PC-3 (cell line): ENCODE results near the gene WDR3. TPM values are rescaled to one million over a fixed set of nuclear protein-coding genes. Genes with fewer than 3 reads are reported as not detected.

Experiments used
- ATAC-seq: fragments of 200-7000 bp; cut with Tn5 transposase; 2 replicates; pipeline ENCODE4 v1.9.1; 2020; ENCODE audit warnings: mild to moderate bottlenecking, moderate library complexity
- BruUV-seq: library from RNA; stranded (reverse); fragments of 400-500 nt; replicated peaks from 2 replicates; lab custom pipeline; 2021; lab: Mats Ljungman, UMichigan
- CTCF ChIA-PET: fragments of 300-600 bp; sonication (Branson Sonifier 250); formaldehyde crosslinking; loops from one replicate; lab custom pipeline; 2022; ENCODE audit warnings: antibody characterized with exemption; lab: Charles Lee
- POLR2A ChIA-PET: fragments of 300-600 bp; sonication (Branson Sonifier 250); formaldehyde crosslinking; loops from one replicate; lab custom pipeline; 2022; ENCODE audit warnings: antibody characterized with exemption; ENCODE audit not compliant: unreplicated experiment; lab: Charles Lee
- DNase-seq: peaks from one replicate; pipeline ENCODE4 v3.0.0-alpha.2; 2015
- H2AFZ ChIP-seq: fragments of 300-600 bp; sonication (generic); 2 replicates; pipeline ENCODE4 v1.6.0; 2016; ENCODE audit warnings: antibody characterized with exemption, low read length
- H3F3A ChIP-seq: fragments of 300-600 bp; sonication (generic); one replicate; pipeline ENCODE4 v1.6.0; 2017; ENCODE audit warnings: antibody characterized with exemption, low read length, control low read depth, mild to moderate bottlenecking; ENCODE audit not compliant: unreplicated experiment
- H3K27ac ChIP-seq: fragments of 300-600 bp; sonication (generic); 2 replicates; pipeline ENCODE4 v1.5.1; 2016; ENCODE audit warnings: mild to moderate bottlenecking, low read length
- H3K27me3 ChIP-seq: fragments of 300-600 bp; sonication (generic); 2 replicates; pipeline ENCODE4 v1.6.1; 2016; ENCODE audit warnings: low read length, mixed read lengths
- H3K36me3 ChIP-seq: fragments of 300-600 bp; sonication (generic); 2 replicates; pipeline ENCODE4 v1.6.1; 2016; ENCODE audit warnings: low read depth, mixed run types, low read length, mixed read lengths
- H3K4me1 ChIP-seq: fragments of 300-600 bp; sonication (generic); 2 replicates; pipeline ENCODE4 v1.5.1; 2016; ENCODE audit warnings: low read length; ENCODE audit not compliant: insufficient read depth
- H3K4me2 ChIP-seq: fragments of 300-600 bp; sonication (generic); 2 replicates; pipeline ENCODE4 v1.6.0; 2016; ENCODE audit warnings: low read length
- H3K4me3 ChIP-seq: fragments of 300-600 bp; sonication (generic); 2 replicates; pipeline ENCODE4 v1.5.1; 2016; ENCODE audit warnings: mild to moderate bottlenecking, low read length, mixed read lengths
- H3K79me2 ChIP-seq: fragments of 300-600 bp; sonication (generic); 2 replicates; pipeline ENCODE4 v1.6.1; 2017; ENCODE audit warnings: low read length, mixed read lengths
- H3K9ac ChIP-seq: fragments of 300-600 bp; sonication (generic); 2 replicates; pipeline ENCODE4 v1.6.0; 2016; ENCODE audit warnings: mild to moderate bottlenecking, low read length
- H3K9me2 ChIP-seq: fragments of 300-600 bp; sonication (generic); replicated peaks from 2 replicates; pipeline ENCODE4 v1.6.1; 2016; ENCODE audit warnings: mixed run types, low read length, mixed read lengths
- H3K9me3 ChIP-seq: fragments of 300-600 bp; sonication (generic); 2 replicates; pipeline ENCODE4 v1.6.1; 2016; ENCODE audit warnings: low read length, mixed read lengths
- H4K20me1 ChIP-seq: fragments of 300-600 bp; sonication (generic); 2 replicates; pipeline ENCODE4 v1.6.1; 2016; ENCODE audit warnings: low read length, mixed read lengths
- EZH2 ChIP-seq: fragments of 300-600 bp; sonication (generic); IDR thresholded peaks from one replicate; pipeline ENCODE4 v1.6.1; 2017; ENCODE audit warnings: antibody characterized with exemption, mild to moderate bottlenecking, low read length; ENCODE audit not compliant: unreplicated experiment
- EZH2phosphoT487 ChIP-seq: fragments of 300-600 bp; sonication (generic); IDR thresholded peaks from 2 replicates; pipeline ENCODE4 v1.6.1; 2018; ENCODE audit warnings: mild to moderate bottlenecking, antibody characterized with exemption, low read length, borderline replicate concordance
- intact Hi-C: fragments of 100-400 bp; cut with micrococcal nuclease; formaldehyde crosslinking; loops from 2 replicates; pipeline ENCODE4 v1.9.0; 2023
- total RNA-seq: library from RNA; depleted of rRNA; stranded (reverse); fragments of >200 nt; gene quantifications from 2 replicates; pipeline ENCODE4 v1.2.3, GENCODE V29; 2014
- TF ChIP-seq, protein P1 (sequence below): fragments of 300-600 bp; sonication (generic); conservative IDR thresholded peaks from 2 replicates; pipeline ENCODE4 v1.5.1; 2017; ENCODE audit warnings: antibody characterized with exemption, low read depth, mild to moderate bottlenecking, low read length

Gene WDR3
- total RNA-seq, 1 experiment from 2014 or later = 57.8 TPM

DNA sequence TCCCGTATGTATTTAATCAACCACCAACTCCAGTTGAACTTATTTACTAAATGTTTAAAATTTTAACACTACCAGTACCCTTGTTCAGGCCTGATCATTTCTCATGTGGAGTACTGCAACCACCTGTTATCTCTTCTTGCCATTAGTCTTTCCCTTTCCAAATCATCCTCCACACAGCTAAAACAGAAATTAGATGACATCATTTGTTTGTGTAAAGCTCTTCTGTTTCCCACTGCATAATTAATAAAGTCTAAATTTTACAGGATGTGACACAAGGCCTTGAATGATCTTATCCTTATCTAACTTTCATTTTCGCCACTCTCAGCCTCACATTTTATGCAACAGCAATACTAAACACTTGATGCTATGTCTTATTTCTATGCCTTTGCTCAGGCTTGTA lies 24.5 kb upstream of the WDR3 start:
- no peak for TF ChIP-seq EZH2phosphoT487

DNA sequence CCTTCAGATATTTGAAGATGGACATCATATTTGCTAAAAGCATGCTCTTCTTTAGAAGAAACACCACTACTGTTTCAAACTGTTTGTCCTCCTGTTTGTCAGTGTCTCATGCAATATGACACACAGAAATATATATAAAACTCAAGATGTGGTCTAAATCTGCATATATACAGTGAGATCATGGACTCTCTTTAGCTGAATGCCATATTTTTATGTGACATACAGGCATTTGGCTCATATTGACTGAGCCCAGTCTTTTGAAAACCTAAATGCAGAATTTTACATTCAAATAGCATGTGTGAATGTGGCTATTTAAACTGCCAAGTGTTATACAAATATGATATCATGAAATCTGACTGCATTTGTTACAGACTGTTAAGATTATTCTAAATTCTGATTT lies 18.5 kb upstream of the WDR3 start:
- ChIA-PET POLR2A (no interaction called here), CTCF (no interaction called here)
- Histone ChIP-seq H3K4me3 (no peak overlapping the region), H3K4me2 (no peak overlapping the region), H4K20me1 (no peaks in the 10 kb centered on the region), H3K79me2 (no peaks in the 10 kb centered on the region), H3K9me2 (no peaks in the 10 kb centered on the region), H3K9me3 (no peaks in the 10 kb centered on the region), H3F3A (no peaks in the 10 kb centered on the region), H3K4me1 (no peaks in the 10 kb centered on the region), H3K36me3 (peaks cover 30% of the 10 kb centered on the region), H3K27me3 (no peaks in the 10 kb centered on the region), H3K9ac (no peak overlapping the region), H2AFZ (no peak overlapping the region), H3K27ac (no peak overlapping the region)
- intact Hi-C loops = no loop called here
- BruUV-seq = no TSS peak
- DNase-seq (no peak), ATAC-seq (no peak)
- TF ChIP-seq EZH2phosphoT487 (no peak), EZH2 (no peak)
- TF ChIP-seq, protein P1, sequence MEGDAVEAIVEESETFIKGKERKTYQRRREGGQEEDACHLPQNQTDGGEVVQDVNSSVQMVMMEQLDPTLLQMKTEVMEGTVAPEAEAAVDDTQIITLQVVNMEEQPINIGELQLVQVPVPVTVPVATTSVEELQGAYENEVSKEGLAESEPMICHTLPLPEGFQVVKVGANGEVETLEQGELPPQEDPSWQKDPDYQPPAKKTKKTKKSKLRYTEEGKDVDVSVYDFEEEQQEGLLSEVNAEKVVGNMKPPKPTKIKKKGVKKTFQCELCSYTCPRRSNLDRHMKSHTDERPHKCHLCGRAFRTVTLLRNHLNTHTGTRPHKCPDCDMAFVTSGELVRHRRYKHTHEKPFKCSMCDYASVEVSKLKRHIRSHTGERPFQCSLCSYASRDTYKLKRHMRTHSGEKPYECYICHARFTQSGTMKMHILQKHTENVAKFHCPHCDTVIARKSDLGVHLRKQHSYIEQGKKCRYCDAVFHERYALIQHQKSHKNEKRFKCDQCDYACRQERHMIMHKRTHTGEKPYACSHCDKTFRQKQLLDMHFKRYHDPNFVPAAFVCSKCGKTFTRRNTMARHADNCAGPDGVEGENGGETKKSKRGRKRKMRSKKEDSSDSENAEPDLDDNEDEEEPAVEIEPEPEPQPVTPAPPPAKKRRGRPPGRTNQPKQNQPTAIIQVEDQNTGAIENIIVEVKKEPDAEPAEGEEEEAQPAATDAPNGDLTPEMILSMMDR = no peak

More for the DNA sequence above, 24.5 kb upstream of the WDR3 start:
- intact Hi-C loops = no loop called here
- Histone ChIP-seq H4K20me1 (no peaks in the 10 kb centered on the region), H3K27ac (no peak overlapping the region), H3K36me3 (peaks cover 33% of the 10 kb centered on the region), H3F3A (no peaks in the 10 kb centered on the region), H3K4me2 (no peak overlapping the region), H3K4me1 (no peaks in the 10 kb centered on the region), H3K27me3 (no peaks in the 10 kb centered on the region), H2AFZ (no peak overlapping the region), H3K9me3 (no peaks in the 10 kb centered on the region), H3K4me3 (no peak overlapping the region), H3K79me2 (no peaks in the 10 kb centered on the region), H3K9ac (no peak overlapping the region), H3K9me2 (no peaks in the 10 kb centered on the region)
- DNase-seq = no peak
- POLR2A ChIA-PET = interaction anchor here (0.6 kb wide), 1 partner anchor 439 kb away, joined by 3 read pairs; no protein-coding TSS in a partner anchor
- CTCF ChIA-PET = interaction anchor here (0.6 kb wide), 1 partner anchor 1647 kb away, joined by 4 read pairs; no protein-coding TSS in a partner anchor
- no peak for ATAC-seq
- BruUV-seq = no TSS peak

DNA sequence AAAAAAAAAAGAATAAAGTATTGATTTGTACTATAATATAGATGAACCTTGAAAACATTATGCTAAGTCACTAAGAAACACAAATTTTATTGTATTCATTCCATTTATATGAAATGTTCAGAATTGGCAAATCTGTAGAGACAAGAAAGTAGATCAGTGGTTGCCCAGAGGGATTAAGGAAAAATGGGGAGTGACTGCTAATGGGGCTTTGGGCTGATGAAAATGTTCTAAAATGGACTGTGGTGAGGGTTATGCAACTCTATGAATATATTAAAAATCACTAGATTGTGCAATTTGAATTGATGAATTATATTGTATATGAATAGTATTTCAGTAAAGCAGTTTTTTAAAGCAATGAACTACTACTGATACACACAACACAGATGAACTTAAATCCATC lies 10.2 kb upstream of the WDR3 start:
- intact Hi-C loops = no loop called here
- Histone ChIP-seq H3K79me2 (peaks cover 16% of the 10 kb centered on the region), H3K9me2 (no peaks in the 10 kb centered on the region), H3K9ac (no peak overlapping the region), H3K9me3 (no peaks in the 10 kb centered on the region), H3K36me3 (peaks cover 38% of the 10 kb centered on the region), H3K27ac (no peak overlapping the region), H3K4me2 (no peak overlapping the region), H3K4me3 (no peak overlapping the region), H2AFZ (no peak overlapping the region), H3F3A (no peaks in the 10 kb centered on the region), H3K27me3 (no peaks in the 10 kb centered on the region), H3K4me1 (0 out of 2 replicates have a peak, but pooled peaks cover under 1% of the 10 kb centered on the region), H4K20me1 (no peaks in the 10 kb centered on the region)
- no TSS peak for BruUV-seq
- ATAC-seq (no peak), DNase-seq (no peak)
- ChIA-PET CTCF (no interaction called here), POLR2A (no interaction called here)
- TF ChIP-seq EZH2 = no peak
- TF ChIP-seq EZH2phosphoT487 = no peak
- TF ChIP-seq, protein P1 = no peak
